ENCODE results near the gene LAMA4.

LAMA4 gene

GRCh38 chr6:112184951-112185350 lies 69.4 kb downstream of the LAMA4 start:
- no peak for TF ChIP-seq POU6F1 (CRISPR knock-in tag; IDR thresholded peaks at IDR 0.05; ENCODE audit: borderline replicate concordance, low read depth)
- no peak for TF ChIP-seq ESRRG (CRISPR knock-in tag; IDR thresholded peaks at IDR 0.05)
- no peak for TF ChIP-seq PATZ1 (CRISPR knock-in tag; IDR thresholded peaks at IDR 0.05; ENCODE audit: borderline replicate concordance)
- TF ChIP-seq OSR1 (CRISPR knock-in tag; IDR thresholded peaks at IDR 0.05) = no peak
- no peak for TF ChIP-seq TOX (CRISPR knock-in tag; IDR thresholded peaks at IDR 0.05; ENCODE audit: borderline replicate concordance)
- TF ChIP-seq ZNF565 (CRISPR knock-in tag; conservative IDR thresholded peaks at IDR 0.05; ENCODE audit: low read depth) = no peak
- no peak for TF ChIP-seq ZC3H10 (CRISPR knock-in tag; IDR thresholded peaks at IDR 0.05)
- no peak for TF ChIP-seq PPARA (CRISPR knock-in tag; IDR thresholded peaks at IDR 0.05; ENCODE audit: borderline replicate concordance)
- TF ChIP-seq ZFP30 (CRISPR knock-in tag; IDR thresholded peaks at IDR 0.05) = no peak
- no peak for TF ChIP-seq ISL1 (CRISPR knock-in tag; IDR thresholded peaks at IDR 0.05)
- no peak for TF ChIP-seq TSHZ2 (CRISPR knock-in tag; IDR thresholded peaks at IDR 0.05)
- no peak for TF ChIP-seq RARB (CRISPR knock-in tag; IDR thresholded peaks at IDR 0.05)
- no peak for TF ChIP-seq ARNTL (CRISPR knock-in tag; IDR thresholded peaks at IDR 0.05; ENCODE audit: borderline replicate concordance, low read depth)
- TF ChIP-seq CREB5 (CRISPR knock-in tag; IDR thresholded peaks at IDR 0.05; ENCODE audit: low read depth) = no peak
- TF ChIP-seq BACH2 (CRISPR knock-in tag; IDR thresholded peaks at IDR 0.05; ENCODE audit: borderline replicate concordance) = no peak
- TF ChIP-seq TCF4 (CRISPR knock-in tag; IDR thresholded peaks at IDR 0.05; ENCODE audit: borderline replicate concordance) = no peak
- TF ChIP-seq GLIS3 (CRISPR knock-in tag; IDR thresholded peaks at IDR 0.05) = no peak
- TF ChIP-seq SNAI2 (CRISPR knock-in tag; IDR thresholded peaks at IDR 0.05) = no peak
- ATAC-seq = no peak

- TF ChIP-seq TCF4 (CRISPR knock-in tag; IDR thresholded peaks at IDR 0.05; ENCODE audit: borderline replicate concordance) = no peak
- no peak for TF ChIP-seq CREB5 (CRISPR knock-in tag; IDR thresholded peaks at IDR 0.05; ENCODE audit: low read depth)
- TF ChIP-seq TSHZ2 (CRISPR knock-in tag; IDR thresholded peaks at IDR 0.05) = no peak
- ATAC-seq = no peak
Observed at GRCh38 chr6:112183271-112183671, 71.1 kb downstream of the LAMA4 start.

GRCh38 chr6:112181130-112181529 lies 73.2 kb downstream of the LAMA4 start:
- ATAC-seq = no peak
- TF ChIP-seq CSRNP3 (CRISPR knock-in tag; IDR thresholded peaks at IDR 0.05) (no peak), ZC3H10 (CRISPR knock-in tag; IDR thresholded peaks at IDR 0.05) (no peak), ZNF565 (CRISPR knock-in tag; conservative IDR thresholded peaks at IDR 0.05; ENCODE audit: low read depth) (no peak), CSDC2 (CRISPR knock-in tag; IDR thresholded peaks at IDR 0.05) (no peak), ZFP3 (CRISPR knock-in tag; IDR thresholded peaks at IDR 0.05) (no peak), TSHZ2 (CRISPR knock-in tag; IDR thresholded peaks at IDR 0.05) (no peak), TCF4 (CRISPR knock-in tag; IDR thresholded peaks at IDR 0.05; ENCODE audit: borderline replicate concordance) (no peak), TOX (CRISPR knock-in tag; IDR thresholded peaks at IDR 0.05; ENCODE audit: borderline replicate concordance) (no peak), ZNF8 (CRISPR knock-in tag; IDR thresholded peaks at IDR 0.05) (no peak)

All from SK-N-SH treated with all-trans-retinoic acid at 6 μM for 48 hours (cell line).